Neural crest cell (in vitro differentiated cells): ENCODE data around the gene DAPK1. TPM values are rescaled to one million over a fixed set of nuclear protein-coding genes. Genes with fewer than 3 reads are reported as not detected.

Source experiments
- DNase-seq: peaks from one replicate; pipeline ENCODE4 v3.0.0; 2021; ENCODE audit warnings: low read depth, mixed read lengths, low spot score
- H3K27ac Mint-ChIP-seq: one replicate; pipeline ENCODE4 v1.8.0; 2021; ENCODE audit warnings: mild to moderate bottlenecking, mixed read lengths; ENCODE audit not compliant: unreplicated experiment
- H3K27me3 Mint-ChIP-seq: 2 replicates; pipeline ENCODE4 v1.8.0; 2021; ENCODE audit warnings: low read depth, mild to moderate bottlenecking, mixed read lengths
- H3K36me3 Mint-ChIP-seq: 2 replicates; pipeline ENCODE4 v1.8.0; 2021; ENCODE audit warnings: low read depth, mild to moderate bottlenecking, mixed read lengths
- H3K4me1 Mint-ChIP-seq: 2 replicates; pipeline ENCODE4 v1.8.0; 2021; ENCODE audit warnings: mixed read lengths
- H3K4me3 Mint-ChIP-seq: one replicate; pipeline ENCODE4 v1.8.0; 2021; ENCODE audit warnings: mild to moderate bottlenecking, mixed read lengths
- H3K9me3 Mint-ChIP-seq: 2 replicates; pipeline ENCODE4 v1.8.0; 2021; ENCODE audit warnings: mixed read lengths
- CTCF ChIP-seq: fragments of 200-600 bp; sonication (generic); conservative IDR thresholded peaks from 2 replicates; pipeline ENCODE4 v1.5.0; 2021; ENCODE audit warnings: antibody characterized with exemption, mild to moderate bottlenecking
- total RNA-seq: library from RNA; stranded (reverse); gene quantifications from 2 replicates; pipeline ENCODE4 v1.2.1, GENCODE V29; 2021

DAPK1 gene
- total RNA-seq, 1 donor from 2014 or later = 62.7 TPM

- H3K9me3 Mint-ChIP-seq = no peaks in the 10 kb centered on the region
- no peak for TF ChIP-seq CTCF
- no peak overlapping the region for H3K27ac Mint-ChIP-seq
- H3K27me3 Mint-ChIP-seq = no peaks in the 10 kb centered on the region
- DNase-seq = no peak
- H3K4me1 Mint-ChIP-seq = peaks cover 13% of the 10 kb centered on the region
- peaks cover 4% of the 10 kb centered on the region for H3K36me3 Mint-ChIP-seq
- no peak overlapping the region for H3K4me3 Mint-ChIP-seq
Observed at GRCh38 chr9:87648606-87649005, 150.9 kb downstream of the DAPK1 start.

GRCh38 chr9:87650611-87651295 is 153.1 kb downstream of the DAPK1 start:
- TF ChIP-seq CTCF = no peak
- no peak for DNase-seq
- Mint-ChIP-seq H3K27ac (no peak overlapping the region), H3K27me3 (no peaks in the 10 kb centered on the region), H3K4me3 (no peak overlapping the region), H3K9me3 (no peaks in the 10 kb centered on the region), H3K4me1 (no peaks in the 10 kb centered on the region), H3K36me3 (peaks cover 6% of the 10 kb centered on the region)

- no peak for TF ChIP-seq CTCF
- no peaks in the 10 kb centered on the region for H3K9me3 Mint-ChIP-seq
- H3K4me3 Mint-ChIP-seq = no peak overlapping the region
- DNase-seq = no peak
- peaks cover 2% of the 10 kb centered on the region for H3K4me1 Mint-ChIP-seq
- H3K36me3 Mint-ChIP-seq = peaks cover 6% of the 10 kb centered on the region
- H3K27ac Mint-ChIP-seq = no peak overlapping the region
- no peaks in the 10 kb centered on the region for H3K27me3 Mint-ChIP-seq
Observed at GRCh38 chr9:87651431-87651830, 153.8 kb downstream of the DAPK1 start.

GRCh38 chr9:87653941-87654340 is 156.3 kb downstream of the DAPK1 start:
- peaks cover 13% of the 10 kb centered on the region for H3K36me3 Mint-ChIP-seq

GRCh38 chr9:87655731-87656130 is 158.1 kb downstream of the DAPK1 start:
- TF ChIP-seq CTCF = no peak
- peak overlapping the region; percentile 79 for H3K27ac Mint-ChIP-seq
- no peak overlapping the region for H3K4me3 Mint-ChIP-seq
- no peaks in the 10 kb centered on the region for H3K27me3 Mint-ChIP-seq
- H3K4me1 Mint-ChIP-seq = peaks cover 19% of the 10 kb centered on the region
- H3K36me3 Mint-ChIP-seq = peaks cover 22% of the 10 kb centered on the region
- no peak for DNase-seq
- no peaks in the 10 kb centered on the region for H3K9me3 Mint-ChIP-seq

More at GRCh38 chr9:87653941-87654340, 156.3 kb downstream of the DAPK1 start:
- Mint-ChIP-seq H3K9me3 (no peaks in the 10 kb centered on the region), H3K27me3 (no peaks in the 10 kb centered on the region), H3K4me3 (no peak overlapping the region), H3K4me1 (peaks cover 19% of the 10 kb centered on the region), H3K27ac (no peak overlapping the region)
- no peak for DNase-seq
- no peak for TF ChIP-seq CTCF
